ENCODE data around the gene RTN3. TPM values are rescaled to one million over a fixed set of nuclear protein-coding genes. Genes with fewer than 3 reads are reported as not detected.

Gene RTN3
- total RNA-seq, 1 donor from 2014 or later: 116 TPM

DNA sequence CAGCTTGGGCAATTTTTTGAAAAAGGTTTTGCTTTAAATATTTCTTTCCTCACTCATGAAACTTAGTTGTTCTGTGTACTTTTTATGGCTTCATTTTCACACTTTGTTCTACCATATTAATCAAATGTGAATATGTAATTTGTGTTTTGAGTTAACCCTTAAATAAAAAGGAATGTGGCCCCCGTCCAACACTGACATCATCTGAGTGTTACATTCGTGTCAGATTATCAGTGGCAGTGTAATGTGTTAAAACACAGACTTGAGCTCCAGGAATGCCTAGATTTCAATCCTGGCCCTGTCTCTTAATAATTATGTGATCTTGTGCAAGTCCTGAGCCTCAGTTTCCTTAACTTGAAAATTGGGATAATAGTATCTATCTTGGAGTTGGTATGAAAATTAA is 5.6 kb downstream of the RTN3 start:
- intact Hi-C loops (cut with DNase I): no loop called here
- H3K27ac ChIP-seq: peak overlapping the region; percentile 6
- DNase-seq: no peak
- no peaks in the 10 kb centered on the region for H3K36me3 ChIP-seq
- H3K9me3 ChIP-seq: no peaks in the 10 kb centered on the region
- H3K27me3 ChIP-seq: no peaks in the 10 kb centered on the region
- TF ChIP-seq, protein P1, sequence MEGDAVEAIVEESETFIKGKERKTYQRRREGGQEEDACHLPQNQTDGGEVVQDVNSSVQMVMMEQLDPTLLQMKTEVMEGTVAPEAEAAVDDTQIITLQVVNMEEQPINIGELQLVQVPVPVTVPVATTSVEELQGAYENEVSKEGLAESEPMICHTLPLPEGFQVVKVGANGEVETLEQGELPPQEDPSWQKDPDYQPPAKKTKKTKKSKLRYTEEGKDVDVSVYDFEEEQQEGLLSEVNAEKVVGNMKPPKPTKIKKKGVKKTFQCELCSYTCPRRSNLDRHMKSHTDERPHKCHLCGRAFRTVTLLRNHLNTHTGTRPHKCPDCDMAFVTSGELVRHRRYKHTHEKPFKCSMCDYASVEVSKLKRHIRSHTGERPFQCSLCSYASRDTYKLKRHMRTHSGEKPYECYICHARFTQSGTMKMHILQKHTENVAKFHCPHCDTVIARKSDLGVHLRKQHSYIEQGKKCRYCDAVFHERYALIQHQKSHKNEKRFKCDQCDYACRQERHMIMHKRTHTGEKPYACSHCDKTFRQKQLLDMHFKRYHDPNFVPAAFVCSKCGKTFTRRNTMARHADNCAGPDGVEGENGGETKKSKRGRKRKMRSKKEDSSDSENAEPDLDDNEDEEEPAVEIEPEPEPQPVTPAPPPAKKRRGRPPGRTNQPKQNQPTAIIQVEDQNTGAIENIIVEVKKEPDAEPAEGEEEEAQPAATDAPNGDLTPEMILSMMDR (IDR thresholded peaks at IDR 0.05): no peak
- H3K4me1 ChIP-seq: peaks cover 23% of the 10 kb centered on the region
- H3K4me3 ChIP-seq: no peak overlapping the region
- ATAC-seq: no peak

DNA sequence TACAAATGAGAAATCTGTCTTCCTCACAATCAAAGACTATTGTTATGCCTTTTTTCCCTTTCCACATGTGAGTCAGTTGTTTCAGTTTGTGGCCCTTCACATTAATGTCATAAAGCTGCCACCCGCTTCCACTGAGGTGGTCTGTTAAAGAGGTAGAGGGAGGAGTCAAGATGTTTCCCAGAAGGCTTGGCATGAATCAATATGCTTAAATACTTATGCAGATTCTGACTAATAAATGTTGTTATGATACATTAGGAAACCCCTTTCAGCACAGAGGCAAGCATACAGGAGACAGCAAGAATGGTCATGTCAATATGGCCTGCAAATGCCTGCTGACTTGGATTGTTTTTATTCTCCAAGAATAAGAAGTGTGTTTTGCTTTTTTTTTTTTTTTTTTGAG is 6.5 kb downstream of the RTN3 start:
- no peak overlapping the region for H3K4me3 ChIP-seq
- no peak for ATAC-seq
- no peak overlapping the region for H3K27ac ChIP-seq
- no peaks in the 10 kb centered on the region for H3K36me3 ChIP-seq
- DNase-seq: no peak
- TF ChIP-seq, protein P1 (IDR thresholded peaks at IDR 0.05): no peak
- intact Hi-C loops (cut with DNase I): no loop called here
- H3K9me3 ChIP-seq: no peaks in the 10 kb centered on the region
- peaks cover 20% of the 10 kb centered on the region for H3K4me1 ChIP-seq
- no peaks in the 10 kb centered on the region for H3K27me3 ChIP-seq

DNA sequence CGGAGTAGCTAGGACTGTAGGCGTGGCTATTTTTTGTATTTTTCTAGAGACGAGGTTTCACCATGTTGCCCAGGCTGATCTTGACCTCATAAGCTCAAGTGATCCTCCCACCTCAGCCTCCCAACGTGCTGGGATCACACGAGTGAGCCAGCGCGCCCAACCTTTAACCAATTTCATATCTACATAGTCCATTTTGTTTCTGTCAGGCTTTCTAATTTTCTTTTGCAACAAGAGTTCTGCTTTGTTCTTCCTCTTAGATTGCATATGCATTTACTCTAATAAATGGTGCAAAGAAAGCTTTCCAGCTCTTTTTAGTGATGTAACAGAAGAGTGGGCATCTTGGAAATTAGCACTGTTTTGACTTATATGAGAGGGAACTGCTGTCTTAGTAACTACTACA is 13.3 kb downstream of the RTN3 start:
- H3K4me1 ChIP-seq: peaks cover 2% of the 10 kb centered on the region
- no peaks in the 10 kb centered on the region for H3K27me3 ChIP-seq
- no peak overlapping the region for H3K4me3 ChIP-seq
- no peaks in the 10 kb centered on the region for H3K9me3 ChIP-seq
- H3K36me3 ChIP-seq: no peaks in the 10 kb centered on the region
- intact Hi-C loops (cut with DNase I): no loop called here
- no peak overlapping the region for H3K27ac ChIP-seq
- no peak for DNase-seq
- TF ChIP-seq, protein P1 (IDR thresholded peaks at IDR 0.05): no peak
- ATAC-seq: peak; percentile 73

DNA sequence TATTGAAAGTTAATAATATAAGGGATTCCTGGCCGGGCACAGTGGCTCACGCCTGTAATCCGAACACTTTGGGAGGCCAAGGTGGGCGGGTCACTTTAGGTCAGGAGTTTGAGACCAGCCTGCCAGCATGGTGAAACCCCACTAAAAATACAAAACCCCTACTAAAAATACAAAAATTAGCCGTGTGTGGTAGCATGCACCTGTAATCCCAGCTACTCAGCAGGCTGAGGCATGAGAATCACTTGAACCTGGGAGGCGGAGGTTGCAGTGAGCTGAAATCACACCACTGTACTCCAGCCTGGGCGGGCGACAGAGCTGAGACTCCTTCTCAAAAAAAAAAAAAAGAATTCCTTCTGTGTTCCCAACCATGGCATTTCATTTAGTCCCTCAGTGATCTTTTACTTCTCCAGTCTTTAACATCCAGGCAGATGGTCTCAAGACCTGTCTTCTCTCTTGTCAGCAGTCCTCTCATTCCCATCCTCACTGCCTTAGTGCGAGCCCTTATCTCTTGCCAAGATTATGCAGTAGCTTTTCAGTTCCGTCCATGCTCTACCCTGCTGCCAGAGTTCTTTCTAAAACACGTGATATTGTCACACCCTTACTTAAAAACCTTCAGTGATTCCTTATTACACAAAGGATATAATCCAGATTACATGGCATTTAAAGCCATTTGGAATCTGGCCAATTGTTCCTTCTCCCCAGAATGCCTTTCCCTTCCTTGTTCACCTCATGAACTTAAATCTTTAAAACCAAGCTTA is 17.9 kb downstream of the RTN3 start:
- no peak overlapping the region for H3K27ac ChIP-seq
- intact Hi-C loops (cut with DNase I): no loop called here
- no peaks in the 10 kb centered on the region for H3K27me3 ChIP-seq
- no peaks in the 10 kb centered on the region for H3K36me3 ChIP-seq
- DNase-seq (no peak), ATAC-seq (peak; percentile 60)
- H3K9me3 ChIP-seq: no peaks in the 10 kb centered on the region
- TF ChIP-seq, protein P1 (IDR thresholded peaks at IDR 0.05): no peak
- no peak overlapping the region for H3K4me3 ChIP-seq
- H3K4me1 ChIP-seq: peaks cover 6% of the 10 kb centered on the region

DNA sequence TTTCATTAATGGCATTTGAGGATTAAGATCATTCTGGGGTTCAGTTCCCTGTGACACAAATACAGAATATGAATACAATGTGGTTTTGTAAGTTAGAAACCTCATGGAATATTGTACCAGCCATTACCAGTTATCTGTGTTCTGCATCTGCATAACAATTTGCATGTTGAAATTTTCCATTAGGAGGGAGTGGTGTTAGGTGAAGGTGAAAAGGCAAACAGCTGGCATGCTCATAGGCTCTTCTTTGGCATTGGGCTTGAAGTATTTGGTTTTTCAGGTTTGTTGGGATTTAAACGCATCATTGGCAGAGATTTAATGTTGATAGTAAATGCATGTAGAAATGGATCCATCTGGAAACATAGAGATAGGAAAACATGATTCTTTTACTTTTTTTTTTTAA is 18.6 kb downstream of the RTN3 start:
- H3K36me3 ChIP-seq: no peaks in the 10 kb centered on the region
- H3K9me3 ChIP-seq: no peaks in the 10 kb centered on the region
- H3K4me3 ChIP-seq: no peak overlapping the region
- H3K27me3 ChIP-seq: no peaks in the 10 kb centered on the region
- DNase-seq (no peak), ATAC-seq (no peak)
- intact Hi-C loops (cut with DNase I): no loop called here
- TF ChIP-seq, protein P1 (IDR thresholded peaks at IDR 0.05): no peak
- no peak overlapping the region for H3K27ac ChIP-seq
- peaks cover 6% of the 10 kb centered on the region for H3K4me1 ChIP-seq

Measured in upper lobe of right lung (tissue), 1 donor.